HG02852 (cell line): ENCODE results near the gene SEPTIN5.

Source experiments
- ATAC-seq: cut with Tn5 transposase; IDR thresholded peaks from one replicate; pipeline ENCODE4 v1.9.1; 2021; ENCODE audit warnings: mild to moderate bottlenecking, moderate library complexity; ENCODE audit not compliant: unreplicated experiment

Gene SEPTIN5

DNA sequence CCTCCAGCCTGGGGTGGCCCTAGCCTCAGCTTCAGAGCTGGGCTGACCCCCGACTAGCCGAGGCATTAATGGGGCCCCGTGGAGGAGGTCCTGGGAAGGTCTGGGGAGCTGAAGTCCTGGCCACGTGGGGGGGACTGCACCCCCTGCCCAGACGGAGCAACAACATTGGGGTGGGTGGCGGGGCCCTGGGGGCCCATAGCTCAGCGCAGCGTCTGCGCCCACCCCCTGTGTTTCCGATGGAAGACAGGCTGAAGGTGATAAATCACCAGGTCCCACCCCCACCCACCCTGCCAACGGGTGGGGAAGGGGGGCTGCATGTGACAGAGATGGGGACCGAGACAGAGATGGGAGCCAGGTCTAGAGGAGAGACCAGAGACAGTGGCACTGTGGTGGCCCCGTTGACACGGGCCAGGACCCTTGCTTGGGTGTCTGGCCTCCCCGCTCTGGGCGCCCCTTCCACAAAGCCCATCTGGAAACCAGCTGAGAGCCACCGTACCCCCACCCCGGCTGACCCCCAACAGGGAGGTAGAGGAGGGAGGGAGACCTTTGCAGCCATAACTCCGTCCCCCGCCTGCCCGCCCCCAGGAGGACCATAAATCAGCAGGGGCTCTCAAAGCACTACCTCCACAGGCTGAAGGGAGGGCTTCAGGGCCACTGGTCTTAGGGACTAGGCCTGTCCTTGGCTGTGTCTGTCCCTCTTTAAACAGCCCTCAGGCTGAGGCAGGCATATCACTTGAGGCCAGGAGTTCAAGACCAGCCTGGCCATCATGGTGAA lies 17.2 kb downstream of the SEPTIN5 start:
- ATAC-seq, result no peak

GRCh38 chr22:19732403-19733113 lies 18.3 kb downstream of the SEPTIN5 start:
- ATAC-seq, result no peak

- ATAC-seq, result no peak
Measured at GRCh38 chr22:19733755-19734154, 19.5 kb downstream of the SEPTIN5 start.

DNA sequence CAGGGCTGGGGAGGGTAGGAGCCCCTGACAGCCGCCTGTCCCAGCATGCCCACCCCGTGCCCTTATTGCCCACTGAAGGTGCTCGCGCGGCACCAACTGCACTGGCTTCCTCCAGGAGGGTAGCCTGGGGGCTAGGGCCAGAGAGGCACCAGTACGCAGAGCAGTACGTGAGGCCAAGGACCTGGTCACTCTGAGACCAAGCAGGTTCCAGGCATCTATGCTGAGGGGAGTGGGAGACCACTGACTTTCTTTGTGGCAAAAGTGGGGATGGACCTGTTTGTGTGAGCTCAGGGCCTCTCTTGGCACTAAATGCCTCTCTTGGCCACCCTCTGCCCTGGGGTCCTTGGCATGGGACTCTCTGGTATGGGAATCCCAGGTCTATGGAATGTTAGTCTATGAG lies 19.9 kb downstream of the SEPTIN5 start:
- no peak for ATAC-seq

- ATAC-seq, result no peak
Measured at GRCh38 chr22:19734837-19735382, 20.6 kb downstream of the SEPTIN5 start.

- no peak for ATAC-seq
Measured at GRCh38 chr22:19735665-19736510, 21.6 kb downstream of the SEPTIN5 start.

GRCh38 chr22:19737846-19738663 lies 23.8 kb downstream of the SEPTIN5 start:
- ATAC-seq, result no peak

GRCh38 chr22:19738664-19739447 lies 24.6 kb downstream of the SEPTIN5 start:
- ATAC-seq, result no peak

- ATAC-seq, result no peak
Measured at GRCh38 chr22:19739448-19739895, 25.2 kb downstream of the SEPTIN5 start.

GRCh38 chr22:19739911-19740449 lies 25.7 kb downstream of the SEPTIN5 start:
- ATAC-seq, result no peak

- no peak for ATAC-seq
Measured at GRCh38 chr22:19740586-19740985, 26.3 kb downstream of the SEPTIN5 start.

DNA sequence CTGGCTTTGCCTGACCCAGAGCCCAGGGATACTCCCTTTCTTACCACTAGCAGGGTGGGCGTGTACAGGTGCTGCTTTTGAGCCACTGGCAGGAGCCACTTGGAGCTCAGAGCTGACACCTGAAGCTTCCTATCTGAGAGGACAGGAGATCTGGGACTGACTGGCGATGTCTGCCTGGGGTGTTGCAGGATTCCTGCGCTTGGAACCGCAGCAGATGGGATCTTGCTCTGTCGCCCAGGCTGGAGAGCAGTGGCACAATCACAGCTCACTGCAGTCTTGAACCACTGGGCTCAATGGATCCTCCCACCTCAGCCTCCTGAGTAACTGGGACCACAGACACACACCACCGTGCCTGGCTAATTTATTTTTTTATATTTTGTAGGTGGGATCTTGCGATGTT lies 26.8 kb downstream of the SEPTIN5 start:
- no peak for ATAC-seq

- ATAC-seq, result no peak
Measured at GRCh38 chr22:19742160-19743066, 28.1 kb downstream of the SEPTIN5 start.

DNA sequence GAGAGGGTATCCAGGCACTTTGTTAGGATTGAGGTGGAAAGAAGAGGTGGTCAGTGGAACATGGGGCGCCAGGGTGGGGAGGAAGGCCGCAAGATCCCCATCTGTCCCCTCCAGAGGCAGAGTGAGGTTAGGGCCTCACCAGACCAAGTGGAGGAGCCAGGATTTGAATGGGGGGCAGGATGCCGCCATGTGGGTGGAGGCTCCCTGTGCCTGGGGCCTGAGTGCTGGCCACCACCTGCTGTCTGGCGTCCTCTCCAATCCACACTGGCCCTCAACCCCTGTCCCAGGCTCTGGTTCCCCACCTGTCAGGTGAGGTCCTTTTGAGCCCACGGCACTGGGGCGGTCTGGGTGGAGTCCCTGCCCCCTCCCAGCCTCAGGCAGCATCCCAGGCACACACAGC lies 28.8 kb downstream of the SEPTIN5 start:
- no peak for ATAC-seq

GRCh38 chr22:19743651-19744050 lies 29.3 kb downstream of the SEPTIN5 start:
- ATAC-seq, result no peak

- no peak for ATAC-seq
Measured at GRCh38 chr22:19744350-19745006, 30.2 kb downstream of the SEPTIN5 start.
